H1 (cell line): ENCODE measurements around the gene SERPINF2. TPM values are rescaled to one million over a fixed set of nuclear protein-coding genes. Genes with fewer than 3 reads are reported as not detected.

Experiments
- CTCF ChIA-PET: fragments of 300-600 bp; sonication (Branson Sonifier 250); formaldehyde crosslinking; loops from one replicate; lab custom pipeline; 2021; ENCODE audit not compliant: partially characterized antibody; lab: Charles Lee
- POLR2A ChIA-PET: fragments of 300-600 bp; sonication (Branson Sonifier 250); formaldehyde crosslinking; loops from one replicate; lab custom pipeline; 2021; ENCODE audit warnings: inconsistent platforms; ENCODE audit not compliant: partially characterized antibody; lab: Charles Lee
- DNase-seq, 2 experiments: peaks; one replicate each; pipeline versions ENCODE4 v3.0.0 to v3.0.0-alpha.2; 2010 to 2022; ENCODE audit warnings: low spot score in 2 of 2, low read depth in 1 of 2, mixed read lengths in 1 of 2
- FAIRE-seq: peaks from 2 replicates; lab custom pipeline; 2011; peaks lifted over from hg19 to GRCh38; lab: Jason Lieb, UNC
- H2AFZ ChIP-seq: 2 replicates; pipeline ENCODE4 v1.8.1; 2012; ENCODE audit warnings: low read length, inconsistent platforms
- H2AK5ac ChIP-seq: 2 replicates; pipeline ENCODE4 v1.6.1; 2013; ENCODE audit warnings: low read depth, low read length
- H2BK120ac ChIP-seq: replicated peaks from 2 replicates; pipeline ENCODE3; 2013; ENCODE audit warnings: low read depth, low read length, inconsistent platforms
- H2BK12ac ChIP-seq: 2 replicates; pipeline ENCODE4 v1.6.1; 2013; ENCODE audit warnings: low read depth, low read length
- H2BK15ac ChIP-seq: 2 replicates; pipeline ENCODE4 v1.6.1; 2013; ENCODE audit warnings: low read length
- H2BK20ac ChIP-seq: 2 replicates; pipeline ENCODE4 v1.6.1; 2013; ENCODE audit warnings: low read length
- H2BK5ac ChIP-seq: 2 replicates; pipeline ENCODE4 v1.6.1; 2013; ENCODE audit warnings: low read depth, low read length
- H3K14ac ChIP-seq: 2 replicates; pipeline ENCODE4 v1.6.1; 2013; ENCODE audit warnings: inconsistent platforms; ENCODE audit not compliant: insufficient read length
- H3K18ac ChIP-seq: 2 replicates; pipeline ENCODE4 v1.6.1; 2013; ENCODE audit warnings: low read length; ENCODE audit errors: extremely low read depth
- H3K23ac ChIP-seq: 2 replicates; pipeline ENCODE4 v1.6.1; 2013; ENCODE audit warnings: inconsistent platforms; ENCODE audit not compliant: insufficient read length
- H3K23me2 ChIP-seq: 2 replicates; pipeline ENCODE4 v1.6.1; 2013; ENCODE audit warnings: low read depth, low read length
- H3K27ac ChIP-seq: 2 replicates; pipeline ENCODE4 v1.6.1; 2011; ENCODE audit warnings: low read depth, low read length, inconsistent platforms
- H3K27me3 ChIP-seq, 4 experiments: replicated peaks in 1 of 4; 1 replicate in 1 of 4; 2 replicates in 3 of 4; pipeline versions ENCODE4 v1.6.1 to v1.8.1; 2011 to 2013; ENCODE audit warnings: low read length in 3 of 4, mild to moderate bottlenecking in 3 of 4, inconsistent platforms in 2 of 4, mixed read lengths in 2 of 4, moderate library complexity in 1 of 4; ENCODE audit not compliant: control insufficient read depth in 3 of 4, insufficient read depth in 3 of 4; ENCODE audit errors: extremely low read depth in 1 of 4
- H3K36me3 ChIP-seq, 4 experiments: 2 replicates each; pipeline versions ENCODE4 v1.6.1 to v1.8.1; 2011 to 2013; ENCODE audit warnings: mild to moderate bottlenecking in 4 of 4, low read length in 3 of 4, moderate library complexity in 2 of 4, control low read depth in 1 of 4, inconsistent platforms in 1 of 4; ENCODE audit not compliant: insufficient read depth in 4 of 4, control insufficient read depth in 2 of 4
- H3K4ac ChIP-seq: replicated peaks from 2 replicates; pipeline ENCODE3; 2013; ENCODE audit warnings: low read length, low read depth, mixed read lengths, inconsistent platforms; ENCODE audit not compliant: insufficient read length
- H3K4me1 ChIP-seq, 4 experiments: replicated peaks in 1 of 4; 1 replicate in 1 of 4; 2 replicates in 3 of 4; pipeline versions ENCODE4 v1.6.1 to v1.8.1; 2011 to 2013; ENCODE audit warnings: low read length in 3 of 4, inconsistent platforms in 2 of 4, mixed read lengths in 1 of 4; ENCODE audit not compliant: insufficient read depth in 4 of 4, control insufficient read depth in 3 of 4
- H3K4me2 ChIP-seq, 2 experiments: 2 replicates each; pipeline versions ENCODE4 v1.6.1 to v1.8.1; 2011 to 2013; ENCODE audit warnings: low read depth in 2 of 2, low read length in 2 of 2, control low read depth in 1 of 2, inconsistent platforms in 1 of 2, mild to moderate bottlenecking in 1 of 2; ENCODE audit not compliant: insufficient read depth in 1 of 2
- H3K4me3 ChIP-seq, 4 experiments: fragments of 200-600, 300-600 bp in 1 of 4; sonication (generic), shearing (Covaris generic), sonication (Bioruptor Twin) in 1 of 4; 2 replicates each; pipeline versions ENCODE4 v1.5.1 to v1.8.1; 2011 to 2016; ENCODE audit warnings: low read length in 4 of 4, low read depth in 3 of 4, control low read depth in 2 of 4, inconsistent platforms in 2 of 4, mild to moderate bottlenecking in 2 of 4, mixed read lengths in 1 of 4, moderate library complexity in 1 of 4; ENCODE audit not compliant: insufficient read depth in 2 of 4; ENCODE audit errors: extremely low read depth in 1 of 4
- H3K56ac ChIP-seq: replicated peaks from 2 replicates; pipeline ENCODE3; 2013; ENCODE audit warnings: low read depth, mild to moderate bottlenecking, mixed read lengths, low read length, inconsistent platforms; ENCODE audit not compliant: insufficient read length
- H3K79me1 ChIP-seq: 2 replicates; pipeline ENCODE4 v1.6.1; 2013; ENCODE audit warnings: low read depth, low read length, control low read depth
- H3K79me2 ChIP-seq, 2 experiments: 2 replicates each; pipeline versions ENCODE4 v1.6.1 to v1.8.1; 2012 to 2013; ENCODE audit warnings: low read length in 2 of 2, mild to moderate bottlenecking in 2 of 2, inconsistent platforms in 1 of 2; ENCODE audit not compliant: insufficient read depth in 2 of 2, control insufficient read depth in 1 of 2
- H3K9ac ChIP-seq, 4 experiments: replicated peaks in 1 of 4; 1 replicate in 1 of 4; 2 replicates in 3 of 4; pipeline versions ENCODE4 v1.6.1 to v1.8.1; 2011 to 2013; ENCODE audit warnings: low read depth in 3 of 4, low read length in 3 of 4, control low read depth in 2 of 4, mild to moderate bottlenecking in 2 of 4, moderate library complexity in 2 of 4, inconsistent platforms in 1 of 4; ENCODE audit errors: extremely low read depth in 1 of 4
- H3K9me3 ChIP-seq, 2 experiments: 2 replicates each; pipeline versions ENCODE4 v1.6.1 to v1.8.1; 2012 to 2013; ENCODE audit warnings: mild to moderate bottlenecking in 2 of 2, moderate library complexity in 2 of 2, control low read depth in 1 of 2, inconsistent platforms in 1 of 2, low read depth in 1 of 2, low read length in 1 of 2, mixed read lengths in 1 of 2; ENCODE audit not compliant: insufficient read depth in 2 of 2
- H4K20me1 ChIP-seq, 2 experiments: replicated peaks in 1 of 2; 2 replicates each; pipeline versions ENCODE3 to v1.8.1; 2011 to 2013; ENCODE audit warnings: inconsistent platforms in 2 of 2, low read length in 2 of 2, mild to moderate bottlenecking in 1 of 2; ENCODE audit not compliant: insufficient read depth in 2 of 2, control insufficient read depth in 1 of 2
- H4K5ac ChIP-seq: 2 replicates; pipeline ENCODE4 v1.6.1; 2013; ENCODE audit warnings: low read length, low read depth, mixed read lengths, inconsistent platforms; ENCODE audit not compliant: insufficient read length
- H4K8ac ChIP-seq: 2 replicates; pipeline ENCODE4 v1.8.0; 2013; ENCODE audit warnings: mild to moderate bottlenecking, moderate library complexity, low read length, inconsistent platforms; ENCODE audit not compliant: insufficient read depth; ENCODE audit errors: extremely low read depth
- H4K91ac ChIP-seq: replicated peaks from 2 replicates; pipeline ENCODE3; 2013; ENCODE audit warnings: low read length, mixed read lengths, inconsistent platforms; ENCODE audit not compliant: insufficient read length
- ATF2 ChIP-seq: IDR thresholded peaks from 2 replicates; pipeline ENCODE4 v1.6.1; 2012; ENCODE audit warnings: low read length, inconsistent platforms
- NANOG ChIP-seq: IDR thresholded peaks from 2 replicates; pipeline ENCODE4 v1.6.1; 2011; ENCODE audit warnings: low read length, low read depth, mild to moderate bottlenecking, inconsistent platforms; ENCODE audit not compliant: insufficient read depth, poor library complexity, severe bottlenecking
- RAD21 ChIP-seq, 2 experiments: IDR thresholded peaks in 1 of 2; conservative IDR thresholded peaks in 1 of 2; 2 replicates each; pipeline ENCODE4 v1.6.1; 2011; ENCODE audit warnings: low read depth in 2 of 2, low read length in 2 of 2, improper control_type of control experiment in 1 of 2, inconsistent platforms in 1 of 2, mild to moderate bottlenecking in 1 of 2, moderate library complexity in 1 of 2
- SIN3A ChIP-seq, 2 experiments: IDR thresholded peaks in 1 of 2; conservative IDR thresholded peaks in 1 of 2; 2 replicates each; pipeline ENCODE4 v1.6.1; 2011 to 2012; ENCODE audit warnings: low read length in 2 of 2, improper control_type of control experiment in 1 of 2, low read depth in 1 of 2, mild to moderate bottlenecking in 1 of 2
- WGBS, 2 experiments: shearing (Covaris generic) in 1 of 2; methylation state at CpG; one replicate each; pipeline versions ENCODE4 v1.1.6 to v1.1.7; 2013 to 2015; ENCODE audit warnings: low lambda C conversion rate in 2 of 2, mixed read lengths in 2 of 2, inconsistent platforms in 1 of 2, low coverage in 1 of 2, missing lambda C conversion rate in 1 of 2; ENCODE audit not compliant: insufficient replicate concordance in 2 of 2, insufficient coverage in 1 of 2, insufficient read length in 1 of 2; ENCODE audit errors: extremely low coverage in 1 of 2, missing lambda C conversion rate in 1 of 2; 5-methylcytosine and 5-hydroxymethylcytosine counted together
- polyA plus RNA-seq, 7 experiments: library from polyadenylated mRNA; depleted of rRNA in 3 of 7; stranded (reverse) in 5 of 7; unstranded in 2 of 7; fragments of >200 nt in 5 of 7; fragments of 200-250 nt in 2 of 7; gene quantifications; 1 replicate in 5 of 7; 2 replicates in 1 of 7; 4 replicates in 1 of 7; pipeline versions ENCODE4 v1.2.1 to v1.2.3, GENCODE V29; 2011 to 2013; ENCODE audit warnings: missing spikeins in 2 of 7, mixed read lengths in 2 of 7
- total RNA-seq: library from RNA; stranded (reverse); fragmentation: NEBNext Ultra II Directional; extraction: Animal tissue kit (Norgen Biotek cat#: 25700); gene quantifications from 2 replicates; pipeline ENCODE4 v1.2.1, GENCODE V29; 2021

Gene SERPINF2
- total and polyA plus RNA-seq, 2 of the 8 experiments (the other 6 are each of a cell fraction or from before 2014, with no cell fraction given): 1.8 to 3.2 TPM

GRCh38 chr17:1800240-1800639 lies 57.6 kb downstream of the SERPINF2 start:
- Histone ChIP-seq H3K27me3 (no peaks in the 10 kb centered on the region), H3K56ac (no peak overlapping the region), H3K23ac (no peak overlapping the region), H3K4me2 (no peak overlapping the region), H2BK5ac (no peak overlapping the region), H4K8ac (no peak overlapping the region), H3K27ac (no peak overlapping the region), H2AFZ (no peak overlapping the region), H2BK12ac (no peak overlapping the region), H2AK5ac (no peak overlapping the region), H2BK15ac (no peak overlapping the region), H4K5ac (no peak overlapping the region), H3K79me2 (no peaks in the 10 kb centered on the region), H4K20me1 (no peaks in the 10 kb centered on the region), H3K4me1 (no peaks in the 10 kb centered on the region), H2BK20ac (no peak overlapping the region), H3K4me3 (no peak overlapping the region), H3K23me2 (no peaks in the 10 kb centered on the region), H3K9me3 (no peaks in the 10 kb centered on the region), H3K4ac (no peak overlapping the region), H3K79me1 (no peaks in the 10 kb centered on the region; the same call in 1 of the 2 replicates), H3K18ac (no peak overlapping the region), H2BK120ac (no peak overlapping the region), H3K14ac (no peak overlapping the region), H3K36me3 (peaks cover 0 to 34% (median 24%) of the 10 kb centered on the region in 4 experiments; a peak in 7 of 8 replicates), H4K91ac (no peak overlapping the region), H3K9ac (no peak overlapping the region)
- WGBS, 2 experiments: 97% methylated on average over 7 of the region's 7 CpGs; no CpG with 5 or more reads in 1 of the 2 experiments
- FAIRE-seq (no peak), DNase-seq (no peak)
- CTCF ChIA-PET: no interaction called here
- POLR2A ChIA-PET: interaction anchor here (0.6 to 1.1 kb wide), 2 partner anchors 25 to 84 kb away, joined by 3 read pairs; no protein-coding TSS in a partner anchor
- TF ChIP-seq ATF2 (no peak), SIN3A (conservative IDR thresholded peaks at IDR 0.05 in 1 of 2, IDR thresholded peaks at IDR 0.05 in 1 of 2; ENCODE audit: low read depth in 1 of 2, low read length in 2 of 2) (no peak), NANOG (no peak), RAD21 (IDR thresholded peaks at IDR 0.05 in 1 of 2, conservative IDR thresholded peaks at IDR 0.05 in 1 of 2; ENCODE audit: low read depth in 2 of 2, low read length in 2 of 2) (no peak)
